Measurements from ENCODE around the gene ARMS2.

Gene ARMS2

DNA sequence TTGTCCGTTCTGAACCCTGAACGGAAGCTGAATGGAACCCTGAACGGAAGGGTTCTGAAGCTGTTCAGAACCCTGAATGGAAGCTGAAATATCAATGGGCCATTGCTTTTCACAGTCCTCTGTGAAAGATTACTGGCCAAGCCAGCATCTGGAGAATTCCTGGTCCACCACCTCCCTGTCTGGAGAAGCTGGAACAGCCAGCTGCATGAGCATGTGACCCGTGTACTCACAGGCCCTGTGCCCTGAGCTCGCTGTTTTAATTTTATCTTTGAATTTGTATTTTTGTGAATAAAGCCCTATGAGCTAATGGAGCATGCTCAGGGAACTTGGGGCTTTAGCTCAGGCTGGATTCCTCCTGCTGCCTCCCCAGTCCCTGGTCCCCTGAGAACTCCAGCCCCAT lies 44.1 kb downstream of the ARMS2 start:
- no peak for TF ChIP-seq SIN3A (IDR thresholded peaks at IDR 0.05; ENCODE audit: borderline replicate concordance, insufficient read depth, low read length)
- no peak for TF ChIP-seq TAF1 (IDR thresholded peaks at IDR 0.05; ENCODE audit: borderline replicate concordance, insufficient read depth, low read length)
- TF ChIP-seq POLR2AphosphoS5 (IDR thresholded peaks at IDR 0.05; ENCODE audit: low read depth, low read length): no peak
- TF ChIP-seq FOXP2 (optimal IDR thresholded peaks at IDR 0.05; ENCODE audit: borderline replicate concordance, extremely low read depth, extremely low read length, insufficient read depth): no peak

DNA sequence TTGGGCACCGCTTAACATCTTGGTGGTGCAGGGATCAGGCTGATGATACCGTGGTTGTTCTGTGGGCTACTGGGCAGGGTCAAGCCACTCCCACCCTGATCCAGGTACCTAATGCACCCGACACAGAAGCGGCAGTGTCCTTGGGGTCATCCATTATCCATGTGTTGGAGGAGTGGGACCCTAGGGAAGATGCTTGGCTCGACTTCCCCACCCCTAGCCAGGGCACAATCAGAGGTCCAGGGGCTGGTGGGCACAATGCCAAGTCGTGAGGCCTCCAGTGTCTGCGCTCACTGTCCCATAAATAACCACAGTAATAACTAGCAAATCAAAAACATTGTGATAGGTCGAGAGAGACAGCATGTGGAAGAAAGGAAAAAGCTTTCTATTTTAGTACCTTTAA lies 44.6 kb downstream of the ARMS2 start:
- no peak for TF ChIP-seq TAF1 (IDR thresholded peaks at IDR 0.05; ENCODE audit: borderline replicate concordance, insufficient read depth, low read length)
- no peak for TF ChIP-seq FOXP2 (optimal IDR thresholded peaks at IDR 0.05; ENCODE audit: borderline replicate concordance, extremely low read depth, extremely low read length, insufficient read depth)
- TF ChIP-seq POLR2AphosphoS5 (IDR thresholded peaks at IDR 0.05; ENCODE audit: low read depth, low read length): no peak
- TF ChIP-seq SIN3A (IDR thresholded peaks at IDR 0.05; ENCODE audit: borderline replicate concordance, insufficient read depth, low read length): no peak

DNA sequence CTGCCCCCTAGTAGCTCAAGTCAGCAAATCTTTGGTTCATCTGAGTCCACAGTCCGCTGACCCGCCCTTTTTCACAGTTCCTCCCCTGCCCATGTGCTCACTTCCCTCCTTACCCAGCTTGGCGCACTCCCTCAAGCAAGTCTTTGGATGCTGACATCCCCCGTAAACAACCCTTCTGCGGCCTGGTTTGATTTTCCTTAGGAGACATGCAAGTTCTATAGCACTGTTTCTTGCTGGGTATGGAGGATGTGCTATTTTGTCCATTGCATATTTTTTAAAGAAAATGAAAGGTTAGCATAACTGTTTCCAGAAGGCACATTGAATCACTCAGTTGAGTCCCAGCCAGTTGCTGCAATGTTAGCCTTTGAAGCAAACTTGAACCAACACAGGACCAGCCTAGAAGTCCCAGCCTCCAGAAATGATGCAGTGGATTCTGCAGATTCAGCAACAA lies 45.1 kb downstream of the ARMS2 start:
- TF ChIP-seq TAF1 (IDR thresholded peaks at IDR 0.05; ENCODE audit: borderline replicate concordance, insufficient read depth, low read length) (no peak), FOXP2 (optimal IDR thresholded peaks at IDR 0.05; ENCODE audit: borderline replicate concordance, extremely low read depth, extremely low read length, insufficient read depth) (no peak), POLR2AphosphoS5 (IDR thresholded peaks at IDR 0.05; ENCODE audit: low read depth, low read length) (no peak), SIN3A (IDR thresholded peaks at IDR 0.05; ENCODE audit: borderline replicate concordance, insufficient read depth, low read length) (no peak)
- TF ChIP-seq, protein P1, sequence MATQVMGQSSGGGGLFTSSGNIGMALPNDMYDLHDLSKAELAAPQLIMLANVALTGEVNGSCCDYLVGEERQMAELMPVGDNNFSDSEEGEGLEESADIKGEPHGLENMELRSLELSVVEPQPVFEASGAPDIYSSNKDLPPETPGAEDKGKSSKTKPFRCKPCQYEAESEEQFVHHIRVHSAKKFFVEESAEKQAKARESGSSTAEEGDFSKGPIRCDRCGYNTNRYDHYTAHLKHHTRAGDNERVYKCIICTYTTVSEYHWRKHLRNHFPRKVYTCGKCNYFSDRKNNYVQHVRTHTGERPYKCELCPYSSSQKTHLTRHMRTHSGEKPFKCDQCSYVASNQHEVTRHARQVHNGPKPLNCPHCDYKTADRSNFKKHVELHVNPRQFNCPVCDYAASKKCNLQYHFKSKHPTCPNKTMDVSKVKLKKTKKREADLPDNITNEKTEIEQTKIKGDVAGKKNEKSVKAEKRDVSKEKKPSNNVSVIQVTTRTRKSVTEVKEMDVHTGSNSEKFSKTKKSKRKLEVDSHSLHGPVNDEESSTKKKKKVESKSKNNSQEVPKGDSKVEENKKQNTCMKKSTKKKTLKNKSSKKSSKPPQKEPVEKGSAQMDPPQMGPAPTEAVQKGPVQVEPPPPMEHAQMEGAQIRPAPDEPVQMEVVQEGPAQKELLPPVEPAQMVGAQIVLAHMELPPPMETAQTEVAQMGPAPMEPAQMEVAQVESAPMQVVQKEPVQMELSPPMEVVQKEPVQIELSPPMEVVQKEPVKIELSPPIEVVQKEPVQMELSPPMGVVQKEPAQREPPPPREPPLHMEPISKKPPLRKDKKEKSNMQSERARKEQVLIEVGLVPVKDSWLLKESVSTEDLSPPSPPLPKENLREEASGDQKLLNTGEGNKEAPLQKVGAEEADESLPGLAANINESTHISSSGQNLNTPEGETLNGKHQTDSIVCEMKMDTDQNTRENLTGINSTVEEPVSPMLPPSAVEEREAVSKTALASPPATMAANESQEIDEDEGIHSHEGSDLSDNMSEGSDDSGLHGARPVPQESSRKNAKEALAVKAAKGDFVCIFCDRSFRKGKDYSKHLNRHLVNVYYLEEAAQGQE (IDR thresholded peaks at IDR 0.05; ENCODE audit: insufficient read depth in 1 of 2, low read depth in 2 of 2, low read length in 2 of 2): no peak

DNA sequence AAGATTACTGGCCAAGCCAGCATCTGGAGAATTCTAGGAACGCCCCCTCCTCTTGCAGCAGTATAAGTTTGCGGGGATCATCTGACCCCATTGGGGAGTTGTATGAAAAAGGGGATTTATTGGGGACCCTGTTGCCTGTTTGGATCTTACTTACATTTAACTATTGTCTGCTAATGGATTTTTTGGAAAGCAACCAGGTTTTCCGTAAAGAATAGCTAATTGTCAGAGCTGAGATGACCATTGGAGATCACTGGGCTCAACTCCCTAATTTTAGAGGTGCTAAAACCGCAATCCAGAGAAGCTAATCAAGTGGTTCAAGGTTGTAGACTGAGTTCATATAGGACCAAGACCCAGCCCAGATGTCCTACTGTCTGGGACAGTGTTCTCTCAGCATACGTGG lies 45.7 kb downstream of the ARMS2 start:
- TF ChIP-seq POLR2AphosphoS5 (IDR thresholded peaks at IDR 0.05; ENCODE audit: low read depth, low read length) (no peak), TAF1 (IDR thresholded peaks at IDR 0.05; ENCODE audit: borderline replicate concordance, insufficient read depth, low read length) (no peak), SIN3A (IDR thresholded peaks at IDR 0.05; ENCODE audit: borderline replicate concordance, insufficient read depth, low read length) (no peak), FOXP2 (optimal IDR thresholded peaks at IDR 0.05; ENCODE audit: borderline replicate concordance, extremely low read depth, extremely low read length, insufficient read depth) (no peak)
- TF ChIP-seq, protein P1 (IDR thresholded peaks at IDR 0.05; ENCODE audit: insufficient read depth in 1 of 2, low read depth in 2 of 2, low read length in 2 of 2): no peak

DNA sequence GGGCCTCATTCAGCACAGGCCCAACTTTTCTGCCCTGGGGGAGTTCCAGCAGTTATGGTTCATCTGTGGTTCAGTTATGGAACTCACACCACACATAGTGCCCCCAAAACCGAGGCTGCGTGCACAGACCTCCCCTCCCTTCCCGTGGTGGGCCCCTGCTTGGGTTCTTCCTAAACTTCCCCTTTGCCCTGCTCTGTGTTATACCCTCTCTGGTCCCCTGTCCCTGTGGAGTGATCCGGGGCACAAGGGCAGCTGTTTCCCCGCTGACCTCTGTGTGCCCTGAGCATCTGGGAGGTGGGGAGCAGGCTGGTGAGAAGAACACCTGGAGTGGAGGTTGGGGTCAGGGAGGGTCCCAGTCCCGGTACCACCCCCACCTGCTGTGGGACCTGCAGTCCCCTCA lies 46.3 kb downstream of the ARMS2 start:
- no peak for TF ChIP-seq SIN3A (IDR thresholded peaks at IDR 0.05; ENCODE audit: borderline replicate concordance, insufficient read depth, low read length)
- no peak for TF ChIP-seq FOXP2 (optimal IDR thresholded peaks at IDR 0.05; ENCODE audit: borderline replicate concordance, extremely low read depth, extremely low read length, insufficient read depth)
- no peak for TF ChIP-seq POLR2AphosphoS5 (IDR thresholded peaks at IDR 0.05; ENCODE audit: low read depth, low read length)
- TF ChIP-seq, protein P1 (IDR thresholded peaks at IDR 0.05; ENCODE audit: insufficient read depth in 1 of 2, low read depth in 2 of 2, low read length in 2 of 2): no peak
- no peak for TF ChIP-seq TAF1 (IDR thresholded peaks at IDR 0.05; ENCODE audit: borderline replicate concordance, insufficient read depth, low read length)

DNA sequence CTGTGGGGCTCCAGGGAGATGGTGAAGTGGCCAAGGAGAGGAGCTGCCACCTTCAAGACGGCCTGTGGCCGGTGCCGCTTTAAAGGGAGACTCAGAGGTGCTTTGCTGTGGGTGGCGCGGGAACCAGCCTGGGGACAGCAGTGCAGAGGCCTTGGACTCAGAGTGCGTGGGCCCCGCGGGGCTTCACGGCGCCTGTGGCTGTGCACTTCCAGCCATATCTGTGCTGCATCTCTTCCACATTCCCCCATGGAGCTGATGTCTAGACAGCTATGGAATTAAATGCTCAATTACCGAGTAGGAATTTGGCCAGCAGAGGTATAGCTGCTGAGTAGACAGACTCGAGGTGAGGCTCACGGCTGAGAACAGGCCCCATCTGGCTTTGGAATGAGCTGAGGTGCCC lies 48.6 kb downstream of the ARMS2 start:
- TF ChIP-seq POLR2AphosphoS5 (IDR thresholded peaks at IDR 0.05; ENCODE audit: low read depth, low read length) (no peak), FOXP2 (optimal IDR thresholded peaks at IDR 0.05; ENCODE audit: borderline replicate concordance, extremely low read depth, extremely low read length, insufficient read depth) (no peak), SIN3A (IDR thresholded peaks at IDR 0.05; ENCODE audit: borderline replicate concordance, insufficient read depth, low read length) (no peak), TAF1 (IDR thresholded peaks at IDR 0.05; ENCODE audit: borderline replicate concordance, insufficient read depth, low read length) (no peak)
- TF ChIP-seq, protein P1 (IDR thresholded peaks at IDR 0.05; ENCODE audit: insufficient read depth in 1 of 2, low read depth in 2 of 2, low read length in 2 of 2): no peak

Measured in PFSK-1 (cell line).